ENCODE measurements around the gene RNF182. TPM values are rescaled to one million over a fixed set of nuclear protein-coding genes. Genes with fewer than 3 reads are reported as not detected.

The RNF182 gene
- total and polyA plus RNA-seq, 9 of the 15 experiments (the other 6 are each of a cell fraction or from before 2014, with no cell fraction given) = 12.8 to 22.8 (median 17.5) TPM

GRCh38 chr6:14022673-14023072 is 97.9 kb downstream of the RNF182 start:
- Histone ChIP-seq H4K20me1 (replicated peaks; ENCODE audit: control insufficient read depth, insufficient read depth, low read length) (no peaks in the 10 kb centered on the region), H3K36me3 (ENCODE audit: control insufficient read depth, insufficient read depth, low read length) (no peaks in the 10 kb centered on the region), H3K27ac (ENCODE audit: extremely low read depth, low read depth, low read length) (no peak overlapping the region), H3K4me1 (replicated peaks in 1 of 2; ENCODE audit: control insufficient read depth in 2 of 2, insufficient read depth in 2 of 2, low read length in 2 of 2) (peaks cover 0 to 5% of the 10 kb centered on the region in 2 experiments; a peak in 1 of 5 replicates), H3K9me3 (replicated peaks; ENCODE audit: control insufficient read depth, insufficient read depth, low read depth, low read length) (no peaks in the 10 kb centered on the region), H3K9me1 (ENCODE audit: control insufficient read depth, insufficient read depth, low read length) (no peaks in the 10 kb centered on the region), H2AFZ (ENCODE audit: low read depth, low read length) (no peak overlapping the region), H3K4me3 (no peak overlapping the region), H3K4me2 (ENCODE audit: insufficient read depth, low read length) (no peak overlapping the region), H3K27me3 (ENCODE audit: control insufficient read depth in 2 of 2, insufficient read depth in 2 of 2, low read length in 2 of 2) (no peaks in the 10 kb centered on the region), H3K9ac (ENCODE audit: insufficient read depth in 1 of 2, low read depth in 2 of 2, low read length in 2 of 2) (no peak overlapping the region), H3K79me2 (ENCODE audit: control insufficient read depth, insufficient read depth, low read length) (no peaks in the 10 kb centered on the region)
- ChIA-PET POLR2A (interaction anchor here (0.8 to 1.6 kb wide), 2 partner anchors 11 to 14 kb away, joined by 3 to 5 read pairs; no protein-coding TSS in a partner anchor), CTCF (ENCODE audit: low intra/inter-chr PET ratio) (interaction anchor here (0.6 kb wide), 1 partner anchor 21 kb away, joined by 3 read pairs; no protein-coding TSS in a partner anchor)
- no TSS peak for BruUV-seq (replicated peaks)
- ATAC-seq = no peak
- DNase-seq (ENCODE audit: extremely low read depth in 1 of 4, low spot score in 3 of 4) = no peak
- in situ Hi-C loops (cut with MboI) = no loop called here
- intact Hi-C loops (cut with micrococcal nuclease) = no loop called here
- TF ChIP-seq TAF15 (IDR thresholded peaks at IDR 0.05; ENCODE audit: low read depth, low read length) (no peak), BCOR (IDR thresholded peaks at IDR 0.05) (peak; percentile 73), ZNF668 (CRISPR knock-in tag; IDR thresholded peaks at IDR 0.05) (no peak), NR2C2 (CRISPR knock-in tag; IDR thresholded peaks at IDR 0.05) (no peak), NR2C2 (tag; IDR thresholded peaks at IDR 0.05) (no peak), GATAD2B (IDR thresholded peaks at IDR 0.05; ENCODE audit: borderline replicate concordance) (no peak), KDM1A (IDR thresholded peaks at IDR 0.05) (peak in 1 of 2 experiments; percentile 28; a peak in 1 of 4 replicates), ZNF507 (tag; conservative IDR thresholded peaks at IDR 0.05) (no peak), RBM25 (IDR thresholded peaks at IDR 0.05; ENCODE audit: low read depth, low read length, severe bottlenecking) (peak; percentile 63), ZKSCAN8 (CRISPR knock-in tag; IDR thresholded peaks at IDR 0.05) (no peak), EP400 (IDR thresholded peaks at IDR 0.05) (no peak)
- TF ChIP-seq, protein P1, sequence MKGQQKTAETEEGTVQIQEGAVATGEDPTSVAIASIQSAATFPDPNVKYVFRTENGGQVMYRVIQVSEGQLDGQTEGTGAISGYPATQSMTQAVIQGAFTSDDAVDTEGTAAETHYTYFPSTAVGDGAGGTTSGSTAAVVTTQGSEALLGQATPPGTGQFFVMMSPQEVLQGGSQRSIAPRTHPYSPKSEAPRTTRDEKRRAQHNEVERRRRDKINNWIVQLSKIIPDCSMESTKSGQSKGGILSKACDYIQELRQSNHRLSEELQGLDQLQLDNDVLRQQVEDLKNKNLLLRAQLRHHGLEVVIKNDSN (CRISPR knock-in tag; IDR thresholded peaks at IDR 0.05) = no peak
- WGBS (ENCODE audit: insufficient coverage, low coverage, missing lambda C conversion rate) = 38% methylated on average over 5 of the region's 5 CpGs
- no peak for FAIRE-seq
